GM18868 (cell line): ENCODE data around the gene MRAS.
"Not testable (repeated sequence)": the region's sequence is repeated elsewhere in the genome, so short reads cannot be mapped to it uniquely, and the experiment has no call there.

Source experiments
- ATAC-seq: cut with Tn5 transposase; IDR thresholded peaks from one replicate; pipeline ENCODE4 v1.9.1; 2021; ENCODE audit warnings: mild to moderate bottlenecking, moderate library complexity; ENCODE audit not compliant: unreplicated experiment

Gene MRAS

DNA sequence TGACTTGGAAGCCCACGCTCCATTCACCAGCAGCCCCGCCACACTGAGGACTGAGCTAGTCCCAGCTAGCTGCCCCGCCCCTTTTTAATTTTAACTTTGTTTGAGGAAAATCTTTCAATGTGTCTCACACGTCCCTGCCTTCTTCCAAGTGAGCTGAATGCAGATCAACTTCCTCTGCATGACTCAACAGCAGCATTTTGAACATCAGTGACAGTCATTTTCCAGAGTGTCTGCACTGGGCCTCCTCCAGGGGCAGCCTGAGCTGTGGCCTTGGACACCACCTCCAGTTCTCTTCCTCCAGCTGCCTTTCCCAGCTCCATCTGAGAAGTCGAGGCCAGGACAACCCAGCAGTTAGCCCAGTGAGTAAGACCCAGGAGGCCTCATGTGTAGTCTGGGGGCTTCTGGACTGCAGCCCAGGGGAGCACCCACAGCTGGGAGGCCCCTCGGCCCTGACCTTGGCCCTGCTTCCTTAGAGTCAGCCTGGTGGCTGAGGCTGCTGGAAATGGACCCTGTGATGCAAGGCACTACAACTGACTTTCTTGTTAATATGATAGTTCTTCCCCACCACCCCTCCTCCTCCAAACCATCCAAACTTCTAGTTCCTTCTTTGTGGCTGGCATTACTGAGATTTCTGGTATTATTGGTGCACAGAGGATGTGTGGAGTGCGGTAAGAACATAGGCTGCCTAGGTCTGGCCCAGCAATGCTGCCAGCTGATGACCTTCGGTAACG, 64.6 kb downstream of the MRAS start:
- no peak for ATAC-seq

DNA sequence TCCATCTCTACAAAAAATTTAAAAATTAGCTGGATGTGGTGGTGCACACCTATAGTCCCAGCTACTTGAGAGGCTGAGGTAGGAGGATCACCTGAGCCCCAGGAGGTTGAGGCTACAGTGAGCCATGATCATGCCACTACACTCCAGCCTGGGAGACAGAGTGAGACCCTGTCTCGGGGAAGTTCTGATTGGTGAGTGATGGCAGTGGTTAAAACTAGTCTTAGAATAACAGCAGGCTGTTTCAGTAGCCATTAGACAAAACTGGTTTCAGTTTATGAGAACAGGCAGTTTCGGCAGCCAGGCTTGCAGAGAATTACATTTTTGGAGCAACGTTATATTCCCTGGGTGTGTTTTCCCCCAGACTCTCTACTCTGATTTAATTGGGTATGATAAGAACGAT, 67.9 kb downstream of the MRAS start:
- ATAC-seq = not testable (repeated sequence)

DNA sequence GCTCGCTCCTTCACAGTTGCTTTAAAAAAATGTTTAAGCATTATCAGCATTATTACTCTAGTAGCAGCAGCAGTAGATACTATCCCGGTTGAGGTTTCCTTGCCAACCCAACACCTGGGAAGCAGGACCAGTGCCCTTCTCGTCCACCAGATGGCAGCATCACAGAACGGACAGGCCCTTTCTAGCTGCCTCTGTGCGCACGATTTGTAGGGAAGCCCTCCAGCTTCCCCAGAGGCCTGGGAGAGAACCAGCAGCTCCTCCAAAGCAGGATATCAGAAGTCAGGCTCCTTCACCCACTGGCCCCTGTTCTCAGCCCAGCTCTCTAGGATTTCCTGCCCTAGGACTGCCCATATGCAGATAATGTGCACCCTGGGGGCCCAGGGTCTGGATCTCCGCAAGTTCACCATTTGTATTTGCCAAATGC, 69.2 kb downstream of the MRAS start:
- peak; percentile 90 for ATAC-seq

DNA sequence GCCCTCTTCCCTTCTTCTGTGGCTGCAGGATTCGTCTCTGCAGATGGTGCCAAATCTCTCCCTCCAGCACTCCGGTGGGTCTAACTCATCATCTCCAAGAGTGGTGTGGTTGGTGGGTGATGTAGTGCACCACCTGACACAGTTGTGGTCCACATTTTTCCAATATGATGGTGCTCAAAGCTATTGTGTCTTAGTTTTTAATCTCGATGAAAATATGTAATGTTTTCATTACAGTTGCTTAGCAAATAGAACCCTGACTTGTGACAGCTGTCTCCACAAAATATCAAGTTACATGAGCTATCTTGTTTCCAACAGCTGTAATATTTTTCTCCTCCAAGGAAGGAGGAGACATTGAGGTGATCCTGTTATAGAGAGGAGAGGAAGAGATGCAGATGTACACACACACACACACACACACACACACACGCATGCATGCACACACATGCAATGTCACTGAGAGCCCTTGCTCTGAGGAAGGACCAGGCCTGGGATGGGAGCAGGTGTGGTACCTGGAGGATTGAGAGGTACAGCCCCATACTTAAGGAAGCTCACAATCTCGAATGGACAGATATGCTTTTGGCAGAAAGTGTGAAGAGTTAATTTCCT, 70.3 kb downstream of the MRAS start:
- no peak for ATAC-seq

DNA sequence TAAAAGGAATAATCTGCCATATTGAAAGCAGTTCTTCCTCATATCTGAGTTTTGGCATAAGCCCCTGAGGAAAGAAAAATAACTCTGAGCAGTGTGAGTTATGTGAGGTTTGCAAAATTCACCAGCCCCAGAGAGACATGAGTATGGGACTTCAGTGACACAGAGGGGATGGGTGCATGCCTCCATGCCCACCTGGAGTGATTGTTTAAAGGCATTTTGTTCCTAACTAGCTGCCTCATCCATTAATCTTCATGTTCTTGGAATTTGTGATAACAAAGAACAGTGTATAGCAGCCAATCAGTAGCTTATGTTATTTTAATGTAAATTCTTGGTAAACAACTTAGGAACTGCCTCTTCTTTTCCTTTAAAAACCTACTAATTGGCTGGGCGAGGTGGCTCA, 74.9 kb downstream of the MRAS start:
- no peak for ATAC-seq

DNA sequence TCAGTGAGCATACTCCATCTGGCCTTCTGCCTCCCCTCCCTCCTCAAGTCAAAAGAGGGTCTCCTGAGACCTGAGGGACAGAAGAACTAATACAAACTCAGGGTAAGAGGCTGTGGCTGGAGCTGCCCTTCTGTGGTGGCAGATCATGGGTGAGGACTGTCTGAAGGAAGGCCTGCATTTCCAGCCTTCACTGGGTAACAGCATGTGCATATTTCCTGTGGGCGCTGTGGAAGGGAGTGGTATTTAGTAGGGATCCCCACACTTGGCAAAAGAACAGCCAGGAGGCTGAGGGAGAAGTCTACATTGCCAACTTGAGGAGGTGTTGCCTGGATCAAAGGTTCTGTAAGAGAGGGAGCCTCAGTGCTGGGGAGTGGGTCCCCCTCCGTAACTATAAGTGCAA, 75.9 kb downstream of the MRAS start:
- no peak for ATAC-seq

DNA sequence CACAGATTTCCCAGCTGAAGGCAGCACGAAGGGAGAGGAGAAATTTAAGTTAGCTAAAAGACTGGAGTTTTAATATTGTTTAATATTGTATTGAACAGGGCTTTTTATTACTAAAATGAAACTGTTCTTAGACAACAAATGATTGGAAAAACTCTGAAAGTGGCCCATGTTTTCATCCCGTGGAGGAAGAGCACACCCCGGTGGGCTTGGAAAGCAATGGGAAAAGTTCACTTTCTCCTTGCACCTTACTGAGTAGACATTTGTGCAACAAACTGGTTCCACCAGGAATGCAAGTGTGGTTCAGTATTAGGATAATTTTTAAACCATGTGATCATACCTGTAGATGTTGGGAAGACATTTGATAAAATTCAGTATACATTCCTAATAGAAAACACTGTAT, 77.8 kb downstream of the MRAS start:
- ATAC-seq = no peak

DNA sequence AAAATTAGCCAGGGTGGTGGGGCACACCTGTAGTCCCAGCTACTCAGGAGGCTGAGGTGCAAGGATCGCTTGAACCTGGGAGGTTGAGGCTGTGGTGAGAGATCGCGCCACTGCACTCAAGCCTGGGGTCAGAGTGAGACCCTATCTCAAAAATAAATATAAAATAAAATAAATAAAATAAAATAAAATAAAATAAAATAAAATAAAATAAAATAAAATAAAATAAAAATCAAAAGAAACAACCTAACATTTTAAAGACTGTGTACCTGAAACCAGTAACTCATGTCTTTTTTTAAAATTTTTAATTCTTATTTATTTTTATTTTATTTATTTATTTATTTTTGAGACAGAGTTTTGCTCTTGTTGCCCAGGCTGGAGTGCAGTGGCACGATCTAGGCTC, 78.4 kb downstream of the MRAS start:
- ATAC-seq = not testable (repeated sequence)

DNA sequence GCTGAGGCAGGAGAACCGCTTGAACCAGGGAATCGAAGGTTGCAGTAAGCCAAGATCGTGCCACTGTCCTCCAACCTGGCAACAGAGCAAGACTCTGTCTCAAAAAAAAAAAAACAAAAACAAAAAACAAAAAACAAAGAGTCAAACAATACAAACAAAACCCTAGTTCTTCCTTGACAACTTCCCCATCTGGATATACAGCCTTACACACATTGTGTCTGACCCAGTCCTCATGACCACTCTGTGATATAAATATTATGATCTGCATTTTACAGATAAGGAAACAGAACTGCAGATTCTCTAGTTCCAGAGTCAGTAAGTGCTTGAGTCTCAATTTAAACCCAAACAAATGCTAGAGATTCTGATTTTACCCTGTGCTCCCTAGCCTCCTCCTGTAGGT, 81.3 kb downstream of the MRAS start:
- no peak for ATAC-seq

DNA sequence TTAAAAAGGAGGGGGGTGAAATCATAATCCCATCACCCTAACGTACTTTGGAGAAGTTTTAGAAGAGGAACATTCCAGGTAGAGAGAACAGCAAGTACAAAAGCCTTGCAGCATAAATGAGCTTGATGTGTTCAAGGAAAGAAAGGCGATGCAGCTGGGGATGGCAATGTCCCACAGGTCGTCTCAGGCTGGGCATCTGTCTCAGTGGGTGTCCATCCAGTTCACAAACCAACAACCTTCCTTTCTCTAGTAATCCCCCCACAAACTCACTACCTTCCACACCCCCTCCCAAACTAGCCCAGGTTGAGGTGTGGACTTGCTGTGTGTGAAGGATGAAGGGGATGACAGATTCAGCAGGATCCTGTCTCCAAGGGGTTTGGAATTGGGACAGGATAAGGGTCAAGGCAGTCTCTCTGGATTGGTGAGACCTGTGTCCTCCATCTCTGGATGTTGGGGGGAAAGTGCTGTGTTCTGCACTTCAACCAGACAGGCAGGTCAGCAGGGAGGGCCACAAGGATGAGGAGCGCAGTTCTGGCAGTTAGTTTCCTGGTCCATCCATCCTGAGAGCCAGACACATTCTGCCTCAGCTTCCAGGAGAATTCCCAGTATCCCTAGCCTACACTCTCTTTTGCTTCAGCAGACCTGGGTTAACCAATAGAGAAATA, 84.3 kb downstream of the MRAS start:
- no peak for ATAC-seq

DNA sequence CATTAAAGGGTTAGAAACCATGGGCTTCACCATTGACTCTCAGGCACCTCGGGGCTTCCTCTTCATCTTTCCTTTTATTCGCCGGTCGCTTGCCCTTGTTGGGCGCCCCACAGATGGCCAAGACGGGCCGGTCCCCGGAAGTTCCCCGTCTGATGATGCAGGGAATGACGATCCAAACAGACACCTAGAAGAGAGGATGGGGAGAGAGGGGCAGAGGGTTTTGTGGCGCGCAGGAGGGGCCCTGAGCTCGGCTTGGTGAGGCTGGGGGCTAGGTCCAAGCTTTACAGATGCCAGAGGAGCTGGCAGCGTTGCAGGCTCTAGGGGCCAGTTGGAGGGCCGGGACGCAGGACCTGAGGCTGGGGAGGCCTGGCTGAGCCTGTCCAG, 85.5 kb downstream of the MRAS start:
- ATAC-seq = no peak

DNA sequence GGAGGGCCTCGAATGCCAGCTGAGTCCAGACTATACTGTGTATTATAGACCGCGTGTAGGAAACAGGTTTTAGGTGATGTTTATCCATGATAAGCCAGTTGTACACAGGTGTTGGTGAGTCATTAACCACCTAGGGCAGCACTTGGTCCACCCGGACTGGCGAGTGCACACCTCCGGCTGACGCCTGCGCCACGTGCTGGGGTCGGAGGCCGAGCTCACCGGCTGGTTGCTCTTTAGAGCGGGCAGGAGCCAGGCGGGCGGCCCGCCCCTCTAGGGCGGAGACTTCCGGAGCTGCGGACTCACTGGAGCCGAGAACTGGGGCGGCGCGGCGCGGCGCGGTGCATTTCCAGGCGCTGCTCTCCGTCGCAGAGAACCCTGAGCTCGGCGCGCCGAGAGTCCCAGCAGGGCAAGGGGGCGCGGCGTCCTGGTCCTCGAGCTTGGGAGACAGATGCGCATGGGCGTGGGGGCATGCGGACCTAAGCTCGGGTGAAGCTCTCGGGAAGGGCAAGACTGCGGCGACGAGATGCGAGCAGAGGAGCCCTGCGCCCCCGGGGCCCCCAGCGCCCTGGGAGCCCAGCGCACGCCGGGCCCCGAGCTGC, 86.0 kb downstream of the MRAS start, which contains the start of gene ESYT3:
ESYT3 (plus strand) TSS at position 341 of the 599 bp plus-strand sequence; CDS start at position 524, 183 bp downstream.
- ATAC-seq = no peak

DNA sequence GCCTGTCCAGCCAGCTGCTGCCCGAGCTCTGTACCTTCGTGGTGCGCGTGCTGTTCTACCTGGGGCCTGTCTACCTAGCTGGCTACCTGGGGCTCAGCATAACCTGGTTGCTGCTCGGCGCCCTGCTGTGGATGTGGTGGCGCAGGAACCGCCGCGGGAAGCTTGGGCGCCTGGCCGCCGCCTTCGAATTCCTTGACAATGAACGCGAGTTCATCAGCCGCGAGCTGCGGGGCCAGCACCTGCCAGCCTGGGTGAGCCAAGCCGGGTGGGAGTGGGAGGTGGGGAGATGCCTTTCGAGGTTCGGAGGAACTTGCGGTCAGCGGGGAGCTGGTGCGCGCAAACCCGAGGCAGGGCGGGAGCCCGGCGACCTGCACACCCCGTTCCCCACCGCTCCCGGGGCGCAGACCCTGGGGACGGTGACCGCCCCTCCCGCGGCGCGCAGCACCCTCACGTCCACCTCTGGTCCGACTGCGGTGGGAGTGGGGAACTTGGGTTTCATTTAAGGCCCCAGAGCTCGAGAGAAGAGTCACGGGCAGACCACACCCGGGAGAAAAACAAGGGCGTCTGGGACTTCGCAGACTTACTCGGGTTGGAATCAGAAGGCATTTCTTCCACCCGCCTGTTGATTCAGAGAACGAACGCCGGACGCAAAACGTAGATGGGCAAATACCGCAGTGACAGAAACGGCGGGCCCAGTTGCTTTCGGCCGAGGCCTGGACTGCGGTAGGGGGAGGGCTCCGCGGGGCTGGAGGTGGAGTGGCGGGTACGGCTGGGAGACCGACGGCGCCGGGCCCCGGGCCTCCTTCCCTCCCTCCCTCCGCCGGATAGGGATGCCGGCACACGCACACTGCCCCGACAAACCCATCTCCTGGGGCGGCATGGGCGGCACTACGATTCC, 86.7 kb downstream of the MRAS start:
- ATAC-seq = no peak

DNA sequence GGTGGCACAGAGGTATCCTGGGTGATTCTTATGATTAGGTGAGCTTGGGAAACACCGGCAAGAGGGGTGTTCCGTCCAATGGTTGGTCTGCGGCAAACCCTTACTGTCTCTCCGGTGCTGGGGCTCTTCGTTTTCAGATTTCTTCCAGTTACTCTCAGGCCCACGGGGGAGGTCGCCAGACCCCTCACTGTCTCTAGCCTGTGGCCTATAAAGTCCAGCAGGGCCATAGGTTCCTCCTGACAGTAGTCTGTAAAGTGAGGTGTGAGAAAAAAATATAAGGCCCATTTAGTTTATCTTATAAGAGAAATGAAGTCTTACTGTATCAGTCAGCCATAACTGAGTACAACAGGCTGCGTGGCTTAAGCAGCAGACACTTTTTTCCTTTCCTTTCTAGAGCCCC, 87.5 kb downstream of the MRAS start:
- no peak for ATAC-seq

DNA sequence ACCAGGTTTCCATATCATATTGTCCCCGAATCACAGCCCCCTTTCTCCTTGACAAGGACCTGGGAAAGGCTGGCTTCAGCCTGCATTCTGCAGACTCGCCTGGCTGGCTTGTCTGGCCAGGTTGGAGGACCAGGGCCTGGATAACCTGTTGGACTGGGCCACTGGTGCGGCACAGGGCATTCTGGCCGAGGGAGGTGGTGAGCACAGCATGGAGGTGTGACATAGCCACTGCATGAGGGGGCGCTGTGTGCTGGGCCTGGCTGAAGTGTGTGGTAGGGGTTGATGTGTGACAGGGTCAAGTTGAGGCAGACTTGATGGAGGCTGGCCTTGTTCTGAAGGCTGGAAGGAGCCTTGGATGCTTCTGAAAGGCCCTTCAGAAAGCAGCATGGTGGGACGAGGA, 88.9 kb downstream of the MRAS start:
- no peak for ATAC-seq

DNA sequence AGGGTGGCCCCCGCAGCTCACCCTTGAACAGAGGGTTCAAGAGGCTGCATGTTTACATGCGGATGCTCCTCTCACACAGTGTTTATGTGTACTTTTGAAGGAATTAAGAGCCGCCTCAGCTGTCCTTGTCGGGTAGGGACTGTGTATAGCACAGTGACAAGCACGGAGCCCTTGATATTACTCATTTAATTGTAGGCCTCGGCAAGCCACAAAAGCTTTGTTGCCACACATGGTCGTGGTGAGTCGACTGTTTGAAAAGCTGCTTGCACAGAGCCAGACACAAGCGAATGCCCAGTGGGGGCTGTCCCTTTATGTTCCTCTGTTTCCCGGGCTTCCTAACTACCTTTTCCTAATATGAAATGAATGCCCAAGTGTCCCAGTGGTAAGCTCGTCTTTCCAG, 90.5 kb downstream of the MRAS start:
- ATAC-seq = no peak

DNA sequence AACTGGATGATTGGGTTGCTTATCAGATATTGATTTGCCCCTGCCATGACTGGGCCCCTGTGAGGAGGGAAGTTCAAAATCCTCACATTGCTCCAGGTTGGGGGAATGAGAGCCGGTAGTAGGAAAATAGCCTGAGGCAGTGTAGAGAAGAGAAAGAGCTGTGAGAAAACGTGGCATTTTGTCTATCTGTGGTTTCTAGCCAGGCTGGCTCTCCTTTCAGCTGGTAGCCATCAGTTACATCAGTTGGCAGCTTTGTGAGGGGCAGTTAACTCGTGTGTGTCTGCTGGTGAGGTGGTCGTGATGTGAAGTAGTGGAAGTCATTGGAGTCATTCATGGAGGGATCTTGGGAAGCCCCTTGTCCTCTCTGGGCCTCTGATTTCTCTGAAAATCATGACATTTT, 91.3 kb downstream of the MRAS start:
- ATAC-seq = no peak

DNA sequence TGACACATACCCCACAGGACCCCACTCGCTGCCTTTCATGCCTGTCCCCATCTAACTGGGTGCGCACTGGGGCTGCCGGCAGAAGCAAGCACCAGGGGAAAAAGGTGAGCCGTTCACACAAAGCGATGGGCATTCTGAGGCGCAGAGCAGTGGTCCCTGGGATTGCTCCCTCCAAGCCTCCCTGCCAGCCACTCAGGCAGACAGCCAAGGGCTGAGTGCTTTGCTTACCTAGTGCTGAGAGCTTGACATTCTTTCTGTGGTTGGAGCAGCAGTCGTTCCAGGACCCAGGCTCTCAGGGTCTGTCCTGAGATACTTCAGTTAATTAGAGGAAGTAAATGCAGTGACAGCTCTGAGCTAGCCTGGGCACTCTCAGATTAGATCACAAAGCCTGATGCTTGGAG, 91.7 kb downstream of the MRAS start:
- ATAC-seq = no peak

DNA sequence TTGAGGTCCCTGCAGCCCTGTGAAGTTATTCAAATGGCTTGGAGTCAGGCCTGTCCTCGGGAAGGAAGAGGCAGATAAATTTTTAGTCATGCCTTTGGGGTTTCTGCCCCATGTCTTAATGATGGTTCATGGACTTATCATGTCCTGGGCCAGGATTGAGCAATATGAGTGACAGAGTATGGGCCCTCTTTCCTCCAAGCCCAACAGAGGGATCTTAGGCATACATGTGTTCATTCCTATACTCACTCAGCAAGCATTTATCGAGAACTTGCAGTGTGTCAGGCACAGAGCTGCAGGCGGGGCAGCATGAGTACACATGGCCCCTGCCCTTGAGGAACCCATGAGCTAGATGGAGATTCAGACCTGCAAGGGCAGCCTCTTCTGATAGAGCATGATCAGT, 92.2 kb downstream of the MRAS start:
- no peak for ATAC-seq

DNA sequence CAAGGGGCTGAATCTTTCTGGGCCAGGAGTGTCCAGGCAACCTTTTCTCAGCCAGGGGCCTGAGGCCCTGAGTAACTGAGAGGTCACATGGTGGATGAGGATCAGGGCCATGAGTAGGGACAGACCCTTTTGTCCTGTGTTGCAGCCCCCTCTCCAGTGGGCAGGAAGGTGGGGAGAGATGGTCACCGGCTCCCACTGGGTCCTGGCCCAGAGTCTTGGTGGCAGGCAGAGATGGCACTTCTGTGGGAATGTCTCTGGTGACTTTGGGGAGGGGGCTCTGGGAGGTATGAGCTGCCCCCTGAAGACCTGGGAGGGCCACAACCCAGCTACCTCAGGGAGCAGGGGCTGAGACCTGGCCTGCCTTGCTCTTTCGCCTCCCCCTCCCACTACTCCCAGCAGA, 92.9 kb downstream of the MRAS start:
- no peak for ATAC-seq

DNA sequence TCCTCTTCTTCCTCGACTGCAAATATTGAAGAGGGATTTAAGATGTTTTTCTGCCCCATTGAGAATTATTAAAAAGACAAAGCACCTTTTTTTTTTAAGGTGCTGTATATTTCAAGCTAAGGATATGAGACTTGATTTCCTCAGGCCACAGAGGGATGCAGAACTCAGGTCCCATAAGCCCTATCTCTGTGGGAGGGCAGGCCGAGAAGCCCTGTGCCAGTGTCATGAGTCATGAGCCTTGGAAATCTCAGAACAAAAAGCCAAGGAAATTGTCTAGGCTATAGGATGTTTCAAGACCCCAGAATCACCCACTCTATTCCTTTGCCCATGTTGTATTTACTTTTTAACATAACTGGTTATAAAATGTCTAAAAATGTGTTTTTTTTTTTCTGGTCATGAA, 93.4 kb downstream of the MRAS start:
- no peak for ATAC-seq
